Measurements from ENCODE around the gene MAGEB1. TPM values are rescaled to one million over a fixed set of nuclear protein-coding genes. Genes with fewer than 3 reads are reported as not detected.
A peak's percentile ranks its signal among the peaks of the same experiment; 100 is the strongest.

Gene MAGEB1
- total RNA-seq, 4 donors from 2014 or later, result not detected

GRCh38 chrX:30262763-30263162, 15.8 kb downstream of the MAGEB1 start:
- WGBS, 2 donors, result 85 to 86% methylated on average over 1 of the region's 1 CpG
- TF ChIP-seq CTCF (IDR thresholded peaks at IDR 0.05) (no peak), POLR2A (IDR thresholded peaks at IDR 0.05) (no peak)
- no peak for DNase-seq
- H3K27ac ChIP-seq, result no peak overlapping the region
- H3K9me3 ChIP-seq, result no peaks in the 10 kb centered on the region
- intact Hi-C loops (cut with DNase I), result no loop called here
- H3K4me3 ChIP-seq (replicated peaks in 1 of 3), result no peak overlapping the region
- H3K4me1 ChIP-seq, result no peaks in the 10 kb centered on the region
- H3K36me3 ChIP-seq, result no peaks in the 10 kb centered on the region
- H3K27me3 ChIP-seq, result no peaks in the 10 kb centered on the region

- DNase-seq, result no peak
- WGBS, 2 donors, result 90 to 91% methylated on average over 3 of the region's 3 CpGs
- intact Hi-C loops (cut with DNase I), result no loop called here
- no peaks in the 10 kb centered on the region for H3K4me1 ChIP-seq
- no peak overlapping the region for H3K4me3 ChIP-seq (replicated peaks in 1 of 3)
- TF ChIP-seq CTCF (IDR thresholded peaks at IDR 0.05) (no peak), POLR2A (IDR thresholded peaks at IDR 0.05) (no peak)
- H3K9me3 ChIP-seq, result no peaks in the 10 kb centered on the region
- H3K27me3 ChIP-seq, result no peaks in the 10 kb centered on the region
- no peaks in the 10 kb centered on the region for H3K36me3 ChIP-seq
- no peak overlapping the region for H3K27ac ChIP-seq
Observed at GRCh38 chrX:30270639-30271038, 23.7 kb downstream of the MAGEB1 start.

- 21 to 27% methylated on average over 1 of the region's 1 CpG for WGBS, 2 donors
- Histone ChIP-seq H3K4me1 (no peaks in the 10 kb centered on the region), H3K27me3 (no peaks in the 10 kb centered on the region), H3K27ac (no peak overlapping the region), H3K4me3 (replicated peaks in 1 of 3) (no peak overlapping the region), H3K36me3 (no peaks in the 10 kb centered on the region), H3K9me3 (no peaks in the 10 kb centered on the region)
- no peak for DNase-seq
- TF ChIP-seq POLR2A (IDR thresholded peaks at IDR 0.05) (no peak), CTCF (IDR thresholded peaks at IDR 0.05) (peak in 1 of 6 experiments; percentile 12)
- intact Hi-C loops (cut with DNase I), result no loop called here
Observed at GRCh38 chrX:30275498-30275897, 28.6 kb downstream of the MAGEB1 start.

- intact Hi-C loops (cut with DNase I), result no loop called here
- Histone ChIP-seq H3K9me3 (no peaks in the 10 kb centered on the region), H3K27ac (no peak overlapping the region), H3K4me1 (no peaks in the 10 kb centered on the region), H3K4me3 (replicated peaks in 1 of 3) (no peak overlapping the region), H3K36me3 (no peaks in the 10 kb centered on the region), H3K27me3 (no peaks in the 10 kb centered on the region)
- 0 to 75% methylated on average over 1 of the region's 1 CpG for WGBS, 2 donors
- TF ChIP-seq POLR2A (IDR thresholded peaks at IDR 0.05) (no peak), CTCF (IDR thresholded peaks at IDR 0.05) (no peak)
- DNase-seq, result no peak
Observed at GRCh38 chrX:30278365-30278764, 31.4 kb downstream of the MAGEB1 start.

GRCh38 chrX:30280428-30280827, 33.5 kb downstream of the MAGEB1 start:
- 74 to 80% methylated on average over 1 of the region's 1 CpG for WGBS, 2 donors
- DNase-seq, result no peak
- intact Hi-C loops (cut with DNase I), result no loop called here
- Histone ChIP-seq H3K4me1 (no peaks in the 10 kb centered on the region), H3K27ac (no peak overlapping the region), H3K9me3 (no peaks in the 10 kb centered on the region), H3K27me3 (no peaks in the 10 kb centered on the region), H3K36me3 (no peaks in the 10 kb centered on the region), H3K4me3 (replicated peaks in 1 of 3) (no peak overlapping the region)
- no peak for TF ChIP-seq CTCF (IDR thresholded peaks at IDR 0.05)
